NCI-H748 (cell line): Measurements from ENCODE around the gene ANXA8.
"Not testable (repeated sequence)": the region's sequence is repeated elsewhere in the genome, so short reads cannot be mapped to it uniquely, and the experiment has no call there.

Experiments used
- DNase-seq: peaks from one replicate; lab custom pipeline; 2025; ENCODE audit not compliant: unreplicated experiment; lab: John Stamatoyannopoulos, UW

The ANXA8 gene

DNA sequence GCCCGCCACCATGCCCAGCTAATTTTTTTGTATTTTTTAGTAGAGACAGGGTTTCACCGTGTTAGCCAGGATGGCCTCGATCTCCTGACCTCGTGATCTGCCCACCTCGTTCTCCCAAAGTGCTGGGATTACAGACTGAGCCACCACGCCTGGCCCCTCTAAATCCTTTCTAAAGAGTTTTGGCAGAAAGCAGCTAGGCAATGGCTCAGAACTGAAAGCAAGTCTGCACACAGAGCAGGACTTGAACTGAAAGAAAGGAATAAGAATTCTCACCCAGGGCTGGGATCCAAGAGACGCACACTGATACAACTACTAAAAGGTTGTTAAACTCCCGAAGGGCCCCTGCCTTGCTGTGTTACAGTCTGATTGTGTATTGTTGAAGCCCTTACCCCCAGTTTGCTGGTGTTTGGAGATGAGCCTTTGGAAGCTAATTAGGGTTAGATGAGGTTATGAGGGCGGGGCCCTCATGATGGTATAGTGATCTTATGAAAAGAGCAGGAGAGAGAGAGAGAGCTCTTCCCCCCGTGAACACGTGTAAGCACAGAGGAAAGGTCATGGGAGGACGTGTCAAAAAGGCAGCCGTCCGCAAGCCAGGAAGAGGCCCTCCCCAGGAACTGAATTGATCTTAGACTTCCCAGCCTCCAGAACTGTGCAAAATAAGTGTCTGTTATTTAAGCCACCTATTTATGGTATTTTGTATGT lies 18.5 kb downstream of the ANXA8 start:
- DNase-seq: not testable (repeated sequence)

DNA sequence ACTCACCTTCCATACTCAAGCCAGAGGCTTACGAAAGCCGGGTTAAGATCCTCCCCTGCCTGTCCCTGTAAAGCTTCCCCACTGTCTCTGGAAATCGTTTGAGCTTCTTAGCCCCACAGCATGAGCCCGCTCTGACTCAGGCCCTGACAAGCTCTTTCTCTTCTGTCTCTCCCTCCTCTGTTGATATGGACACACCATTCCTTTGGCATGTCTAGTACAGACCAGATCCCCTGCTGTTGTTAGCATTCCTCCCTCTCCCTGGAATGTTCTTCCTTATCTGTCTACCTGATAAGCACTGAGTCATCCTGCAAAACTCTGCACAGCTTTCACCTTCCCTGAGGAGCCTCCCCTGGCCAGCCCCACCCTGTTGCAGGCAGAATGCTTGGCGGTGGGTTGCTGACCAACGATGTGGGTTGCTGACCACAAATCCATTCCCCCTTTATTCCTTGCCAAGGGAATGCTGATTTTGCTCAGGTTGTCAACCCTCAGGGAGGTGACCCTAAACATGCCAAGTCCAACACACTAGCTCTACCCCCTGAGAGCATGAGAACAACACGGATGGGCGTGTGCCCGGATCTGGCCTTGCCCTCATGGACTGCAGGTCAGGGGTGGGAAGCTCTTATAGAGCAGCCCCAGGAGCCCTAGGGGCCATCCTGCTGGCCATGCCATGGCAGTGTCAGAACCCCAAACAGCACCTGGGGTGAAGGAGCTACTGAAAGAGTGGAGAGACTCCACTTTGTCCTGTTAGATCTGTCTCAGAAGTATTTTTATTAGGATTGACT lies 21.1 kb downstream of the ANXA8 start:
- not testable (repeated sequence) for DNase-seq

DNA sequence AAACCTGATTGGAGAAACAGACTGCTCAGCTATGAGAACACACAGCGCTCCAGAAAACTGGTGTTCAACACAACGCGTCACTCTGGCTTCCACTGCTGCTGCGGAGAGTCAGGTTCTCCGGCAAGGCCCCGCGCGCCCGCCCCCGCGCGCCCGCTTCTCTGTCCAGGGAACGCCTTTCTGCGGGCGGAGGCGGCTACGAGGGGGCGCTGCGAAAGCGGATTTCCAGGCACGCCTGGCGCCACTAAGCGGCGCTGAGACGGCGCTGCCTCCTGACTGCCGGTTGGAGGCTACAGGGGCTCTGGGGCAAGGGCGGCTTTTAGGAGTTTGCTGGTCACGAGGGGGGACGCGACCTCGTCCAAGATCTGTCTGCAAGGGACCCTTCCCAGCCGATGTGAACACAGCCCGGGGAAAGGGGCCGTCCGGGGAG lies 22.6 kb downstream of the ANXA8 start:
- peak; percentile 43 for DNase-seq

DNA sequence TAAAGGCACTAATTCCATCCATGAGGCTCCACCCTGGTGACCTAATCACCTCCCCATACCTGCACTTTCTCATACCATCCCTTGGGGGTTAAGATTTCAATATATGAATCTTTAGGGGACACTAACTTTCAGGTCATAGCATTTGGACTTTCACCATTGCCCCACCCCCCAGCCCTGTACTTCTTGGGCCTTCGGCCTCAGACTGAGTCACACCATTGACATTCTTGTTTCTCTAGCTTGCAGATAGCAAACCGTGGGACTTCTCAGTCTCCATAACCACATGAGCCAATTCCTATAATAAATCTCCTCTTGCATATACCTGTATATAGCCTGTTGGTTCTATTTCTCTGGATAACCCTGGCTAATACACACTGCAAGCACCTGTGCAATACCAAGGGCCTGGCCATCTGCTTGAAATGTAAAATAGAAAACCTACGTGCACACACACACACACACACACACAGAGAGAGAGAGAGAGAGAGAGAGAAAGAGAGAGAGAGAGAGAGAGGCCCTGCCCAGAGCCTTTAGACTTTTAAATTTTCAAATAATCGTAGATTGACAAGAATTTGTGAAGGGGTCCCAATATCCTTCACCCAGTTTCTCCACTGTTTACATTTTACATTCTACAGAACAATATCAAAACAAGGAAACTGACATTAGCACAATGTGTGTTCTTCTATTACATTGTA lies 25.3 kb downstream of the ANXA8 start:
- DNase-seq: no peak

DNA sequence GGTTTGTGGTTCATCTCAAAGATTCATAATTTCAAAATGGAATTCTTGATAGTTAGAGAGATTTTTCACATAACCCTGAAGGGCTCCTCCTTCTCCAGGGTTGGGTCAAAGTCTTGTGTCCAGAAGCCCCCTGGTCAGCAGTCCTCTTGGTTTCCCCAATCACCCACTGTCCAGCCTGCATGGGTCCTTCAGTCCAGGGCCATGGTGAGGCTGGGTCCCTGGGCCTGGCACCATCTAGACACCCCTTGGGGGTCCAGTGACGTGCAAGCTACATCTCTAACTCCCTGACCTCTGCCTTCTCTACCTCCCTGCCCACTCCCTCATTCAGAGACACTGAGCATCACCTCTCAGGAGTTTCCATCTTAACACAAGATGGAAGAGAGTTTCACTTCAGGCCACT lies 26.1 kb downstream of the ANXA8 start:
- DNase-seq: no peak

DNA sequence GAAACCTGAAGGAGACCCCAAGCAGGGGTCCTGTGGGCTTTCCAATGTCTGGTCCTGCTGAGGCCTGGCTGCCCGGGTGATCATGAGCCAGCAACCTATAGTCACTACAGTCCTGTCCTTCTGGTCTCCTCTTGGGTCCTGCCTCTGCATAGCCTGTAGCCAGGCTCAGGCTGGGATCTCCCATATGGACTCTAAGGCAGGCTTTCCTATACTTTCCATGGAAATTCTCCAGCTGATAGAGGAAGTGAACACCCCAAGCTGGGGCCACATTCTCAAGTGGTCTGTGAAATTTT lies 26.4 kb downstream of the ANXA8 start:
- DNase-seq: no peak

DNA sequence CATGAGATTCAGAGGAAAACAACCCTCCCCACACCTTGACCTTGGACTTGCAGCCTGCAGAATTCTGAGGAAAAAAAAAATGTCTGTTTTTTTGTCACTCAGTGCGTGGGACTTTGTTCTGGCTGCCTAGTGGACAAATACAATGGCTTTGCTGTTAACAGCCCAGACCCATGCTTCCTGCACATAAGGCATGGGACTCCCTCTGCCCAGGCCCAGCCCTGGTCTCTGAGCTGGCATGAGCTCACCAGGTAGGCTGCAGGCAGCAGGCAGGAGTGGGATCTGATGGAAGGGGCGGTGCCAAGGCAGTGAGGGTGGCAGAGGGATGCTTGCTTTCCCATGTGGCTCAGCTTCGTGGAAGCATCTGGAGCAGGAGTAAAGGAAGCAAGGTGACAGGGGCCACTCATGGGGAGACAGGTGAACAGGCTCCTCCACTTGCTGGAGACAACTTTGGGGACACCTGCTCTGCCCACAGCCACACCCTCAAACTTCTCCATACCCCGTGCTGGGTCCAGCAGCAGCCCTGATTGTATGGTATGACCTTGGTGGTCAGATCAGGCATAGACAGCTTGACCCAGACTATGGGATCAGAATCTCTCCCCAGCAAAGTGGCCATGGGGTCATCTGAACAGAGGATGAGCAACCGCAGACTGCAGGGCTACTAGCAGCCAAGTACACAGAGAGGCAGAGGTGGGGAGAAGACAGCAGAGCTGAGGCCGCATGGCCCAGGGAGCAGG lies 27.0 kb downstream of the ANXA8 start:
- DNase-seq: no peak

DNA sequence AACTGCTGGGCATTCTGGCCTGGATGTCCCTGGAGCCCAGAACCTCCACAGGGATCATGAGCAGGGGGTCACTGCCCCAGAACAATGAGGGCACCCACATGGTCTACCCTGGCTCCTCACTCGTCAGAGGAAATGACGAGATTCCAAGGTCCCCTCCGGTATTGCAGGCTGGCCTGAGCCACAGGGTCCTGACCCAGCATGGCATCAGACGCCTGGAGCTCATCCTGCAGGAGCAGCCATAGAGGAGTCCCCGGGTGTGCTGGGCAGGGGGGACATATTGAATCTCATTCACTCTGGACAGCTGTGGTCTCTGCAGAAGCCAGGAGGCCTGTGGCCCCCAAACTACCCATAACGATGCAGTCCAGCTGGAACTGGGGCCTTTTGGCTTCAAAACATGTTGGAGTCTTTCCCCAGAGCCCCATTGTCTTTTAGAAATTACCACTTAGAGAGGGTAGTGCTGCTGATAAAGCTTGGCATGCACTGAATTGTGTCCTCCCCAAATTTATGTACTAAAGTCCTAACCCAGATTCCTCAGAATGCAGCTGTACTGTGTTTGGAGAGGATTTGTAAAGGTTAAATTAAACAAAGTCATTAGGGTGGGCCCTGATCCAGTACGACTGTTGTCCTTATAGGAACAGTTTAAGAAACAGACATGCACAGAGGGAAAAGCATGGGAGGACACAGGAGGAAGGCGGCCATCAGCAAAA lies 27.7 kb downstream of the ANXA8 start:
- DNase-seq: no peak

DNA sequence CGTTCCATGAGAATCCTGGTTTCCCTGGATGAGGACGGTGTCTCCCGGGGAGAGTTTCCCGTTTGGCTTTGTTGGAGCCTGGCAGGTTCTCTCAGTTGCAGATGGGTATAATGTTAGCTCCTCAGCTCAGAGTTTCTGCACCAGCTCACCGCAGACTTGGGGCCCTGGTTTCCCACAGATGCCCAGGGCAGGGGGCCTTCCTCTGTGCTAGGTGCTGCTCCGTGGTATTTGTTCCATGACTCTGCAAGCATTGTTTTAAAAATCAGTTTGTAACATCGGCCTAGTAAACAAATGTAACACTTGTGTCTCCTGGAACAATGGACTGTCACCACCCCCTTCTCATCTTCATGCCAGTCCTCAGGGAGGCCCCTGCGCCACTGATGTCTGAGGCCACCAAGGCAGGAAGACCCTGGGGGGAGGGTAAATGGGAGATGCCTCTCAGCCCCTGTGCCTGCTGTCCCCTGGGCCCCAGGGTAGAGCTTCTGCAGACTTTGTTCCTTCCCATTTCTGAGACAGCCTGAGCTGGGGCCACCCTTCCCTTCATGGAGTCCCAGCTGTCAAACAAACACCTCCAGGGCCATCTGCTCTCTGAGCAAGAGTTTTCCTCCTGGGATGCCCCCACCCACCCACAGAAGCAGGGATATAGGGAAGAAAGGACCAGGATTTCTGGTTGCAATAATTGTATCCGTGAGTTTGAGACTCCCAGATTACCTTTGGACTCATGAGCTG lies 28.4 kb downstream of the ANXA8 start:
- not testable (repeated sequence) for DNase-seq

DNA sequence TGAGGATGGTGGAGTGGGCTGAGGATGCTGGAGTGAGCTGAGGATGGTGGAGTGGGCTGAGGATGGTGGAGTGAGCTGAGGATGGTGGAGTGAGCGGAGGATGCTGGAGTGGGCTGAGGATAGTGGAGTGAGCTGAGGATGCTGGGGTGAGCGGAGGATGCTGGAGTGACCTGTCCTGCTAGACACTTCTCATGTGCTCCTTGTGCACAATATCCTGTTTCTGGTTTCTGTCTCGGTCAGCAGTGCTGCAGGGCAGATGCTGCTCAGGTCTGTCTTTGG lies 29.2 kb downstream of the ANXA8 start:
- DNase-seq: no peak

DNA sequence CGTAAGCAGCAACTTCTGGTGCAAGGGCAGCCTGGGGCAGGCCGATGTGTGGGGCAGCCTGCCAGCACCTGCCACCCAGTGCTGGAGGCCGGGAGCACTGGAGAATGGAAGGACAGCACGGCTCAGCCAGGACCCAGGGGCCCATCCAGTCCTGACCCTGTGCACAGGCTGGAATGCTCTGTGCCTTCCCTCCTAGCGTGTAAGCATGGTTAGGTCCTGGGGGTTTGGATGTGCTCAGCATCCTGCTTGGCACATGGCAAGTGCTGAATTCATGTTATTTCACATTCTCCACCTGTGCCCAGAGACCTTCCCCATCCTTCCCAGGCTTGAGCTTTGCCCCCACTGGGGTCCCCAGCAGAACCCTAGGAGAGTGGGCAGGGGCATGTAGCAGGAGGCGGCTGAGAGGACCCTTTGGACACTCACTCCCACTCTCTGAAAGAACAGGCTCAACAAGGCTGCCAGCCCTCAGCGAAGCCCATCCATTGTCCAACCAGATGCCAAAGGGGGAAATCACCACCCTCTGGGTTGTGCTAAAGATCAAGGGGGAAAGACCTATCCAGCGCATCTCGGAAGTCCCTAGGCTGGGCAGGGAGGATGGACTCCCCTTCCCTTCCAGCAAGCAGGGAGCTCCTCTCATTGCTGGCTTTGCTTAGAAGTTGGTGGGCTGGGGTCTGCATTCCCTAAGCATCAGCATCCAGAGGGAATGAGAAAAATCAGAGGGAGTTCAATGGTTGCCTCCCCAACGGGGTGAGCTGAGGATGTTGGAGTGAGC lies 29.7 kb downstream of the ANXA8 start:
- no peak for DNase-seq

DNA sequence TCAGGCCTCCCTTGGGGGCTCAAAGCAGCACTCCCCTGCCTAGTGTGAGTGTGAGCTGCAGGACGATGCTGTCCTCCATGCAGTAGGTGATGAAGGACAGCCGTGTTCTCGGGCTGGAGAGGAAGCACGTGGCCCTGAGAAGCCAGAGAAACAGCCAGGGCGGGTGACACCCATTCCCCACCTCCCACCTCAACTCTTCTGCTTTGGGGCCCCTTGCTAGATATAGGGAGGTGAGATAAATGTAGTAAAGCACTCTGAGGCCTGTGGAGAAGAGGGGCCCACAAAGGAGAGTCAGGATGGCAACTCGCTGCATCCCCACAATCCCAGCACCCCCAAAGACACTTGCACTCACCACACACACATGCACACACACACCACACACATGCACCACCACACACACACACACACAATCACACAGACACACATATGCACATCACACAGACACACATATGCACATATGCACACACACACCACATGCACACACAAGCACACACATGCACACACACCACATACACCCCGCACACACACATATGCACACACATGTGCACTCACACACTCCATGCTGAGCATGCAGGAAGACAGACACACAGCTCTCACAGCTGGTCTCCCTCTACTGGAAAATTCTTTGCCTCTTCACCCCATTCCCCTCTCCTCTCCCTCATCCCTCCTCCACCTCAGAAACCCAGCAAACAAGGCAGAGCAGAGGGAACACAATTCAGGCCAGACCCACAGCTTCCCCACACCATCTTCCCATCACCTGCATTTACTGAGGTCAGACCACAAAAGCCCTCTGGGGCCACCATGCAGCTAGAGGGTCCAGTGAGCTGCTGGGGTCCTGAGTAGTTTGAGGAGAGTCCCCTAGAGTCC lies 30.5 kb downstream of the ANXA8 start:
- no peak for DNase-seq

DNA sequence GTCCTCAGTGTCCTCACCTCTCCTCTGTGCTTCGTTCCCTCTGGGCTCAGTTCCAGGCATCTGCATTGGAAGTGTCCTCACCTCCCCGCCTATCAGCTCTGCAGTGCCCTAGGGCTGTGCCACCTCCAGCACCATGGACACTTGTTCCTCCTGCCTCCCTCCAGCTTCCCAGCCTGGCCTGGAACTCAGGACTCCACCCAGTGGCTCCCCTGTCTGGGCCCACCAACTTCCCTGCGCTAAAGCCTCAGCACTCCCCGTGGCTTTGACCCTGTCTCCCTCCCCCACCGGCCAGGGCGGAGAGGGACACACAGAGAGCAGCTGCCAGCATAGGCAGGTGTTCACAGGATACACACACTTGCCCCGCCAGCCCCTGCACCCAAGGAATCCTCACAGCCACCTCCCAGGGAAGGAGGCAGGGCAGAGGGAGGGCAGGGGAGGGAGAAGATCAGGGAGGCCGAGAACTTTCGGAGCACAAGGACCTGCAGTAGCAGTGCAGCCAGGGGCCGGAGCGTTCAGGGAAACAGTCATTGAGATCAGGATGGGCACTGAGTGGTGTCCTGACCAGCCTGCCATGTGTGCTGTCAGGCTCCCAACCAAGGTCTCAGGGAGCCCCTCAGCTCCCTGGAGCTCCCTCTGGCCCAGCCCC lies 31.3 kb downstream of the ANXA8 start:
- DNase-seq: no peak

DNA sequence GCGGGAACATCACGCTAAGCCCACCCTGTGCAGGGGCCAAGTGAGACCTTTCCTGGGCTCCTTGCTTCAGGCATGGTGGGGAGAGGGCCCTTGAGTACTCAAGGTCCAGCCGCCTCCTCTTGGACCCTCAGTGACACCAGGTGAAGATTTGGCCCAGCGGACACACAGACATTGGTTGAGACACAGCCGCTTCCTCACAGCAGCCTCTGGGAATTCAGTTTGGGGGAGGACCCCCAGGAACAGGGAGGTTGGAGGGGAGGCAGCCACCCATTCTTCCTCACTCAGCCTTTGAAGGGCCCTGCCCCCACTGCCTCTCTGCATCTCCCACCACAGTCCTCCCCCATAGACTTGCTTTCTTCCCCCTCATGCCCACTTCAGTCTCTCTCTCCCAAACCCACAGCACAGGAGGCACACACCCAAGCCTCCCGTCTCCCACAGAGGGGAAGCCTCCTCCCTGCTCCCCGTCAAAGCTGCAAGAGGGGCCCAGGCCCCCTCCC lies 31.9 kb downstream of the ANXA8 start:
- DNase-seq: no peak

DNA sequence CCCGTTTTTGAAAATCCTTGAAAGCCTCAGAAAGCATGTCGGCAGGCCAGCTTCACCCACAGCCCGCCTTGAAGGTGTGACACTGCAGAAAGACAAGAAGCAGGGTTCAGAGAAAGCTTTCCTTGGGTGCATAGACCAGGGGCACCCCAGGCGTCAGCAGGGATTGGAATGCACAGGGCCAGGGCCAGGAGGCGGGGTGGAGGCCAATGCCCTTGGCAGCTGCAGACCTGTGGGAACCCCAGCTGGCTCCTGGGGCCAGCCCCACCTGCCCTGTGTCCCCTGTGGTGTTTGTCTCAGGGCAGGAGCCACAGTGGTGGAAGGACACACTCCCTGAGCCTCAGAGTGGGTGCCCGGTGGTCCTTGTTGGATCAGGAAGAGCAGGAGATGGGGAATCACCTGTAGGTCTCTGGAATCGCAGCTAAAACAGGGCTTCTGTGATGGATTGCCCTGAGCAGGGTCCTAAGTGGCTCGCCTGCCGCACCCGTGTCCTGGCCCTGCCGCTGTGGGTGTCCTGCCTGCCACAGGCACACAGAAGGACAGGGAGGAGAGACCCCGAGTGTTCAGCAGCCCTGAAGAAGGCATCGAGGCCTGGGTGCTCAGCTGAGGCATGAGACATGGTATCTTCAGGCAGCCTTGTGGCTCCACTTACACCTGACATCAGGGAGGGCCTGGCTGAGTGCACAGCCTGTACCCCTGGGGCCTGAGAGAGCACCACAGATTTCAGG lies 32.5 kb downstream of the ANXA8 start:
- DNase-seq: no peak

DNA sequence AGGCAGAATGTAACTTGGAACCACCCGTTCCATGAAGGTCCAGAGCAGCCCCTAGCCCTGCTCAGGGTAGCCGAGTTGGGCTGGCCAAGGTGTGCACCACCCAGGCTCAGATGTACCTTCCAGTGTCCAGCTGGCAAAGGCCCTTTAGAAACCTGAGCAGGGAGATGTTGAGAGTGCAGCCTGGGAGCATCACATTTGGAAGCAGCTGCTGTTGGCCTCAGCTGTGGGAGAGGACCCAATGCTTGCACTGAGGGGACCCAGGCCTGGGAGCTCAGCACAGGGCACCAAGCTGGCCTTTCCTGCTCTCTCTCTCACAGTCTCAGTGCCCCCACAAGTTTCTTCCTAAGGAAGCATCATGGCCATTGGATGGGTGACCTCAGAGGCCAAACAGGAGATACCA lies 33.5 kb downstream of the ANXA8 start:
- no peak for DNase-seq

DNA sequence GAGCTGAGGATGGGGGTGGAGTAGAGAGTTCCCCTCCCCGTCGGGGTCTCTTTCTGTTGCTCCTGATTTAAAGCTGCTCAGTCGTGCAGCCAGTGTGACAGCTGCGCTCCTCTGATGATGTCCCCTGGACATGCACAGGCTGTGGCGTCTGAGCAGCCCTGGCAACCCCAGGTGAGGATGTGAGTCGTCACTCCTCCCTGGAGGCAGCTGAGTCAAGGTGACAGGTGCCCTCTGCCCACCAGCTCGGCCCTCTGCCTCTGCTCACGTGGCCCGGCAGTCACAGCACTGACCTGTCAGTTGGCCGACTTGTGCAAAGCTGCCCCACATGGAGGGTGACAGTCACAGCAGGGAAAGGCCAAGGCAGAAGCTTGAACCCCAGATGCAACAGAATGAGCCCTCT lies 33.9 kb downstream of the ANXA8 start:
- no peak for DNase-seq
